SW 1271 (cell line): ENCODE measurements around the gene FAM78A.
"Not testable (repeated sequence)": the region's sequence is repeated elsewhere in the genome, so short reads cannot be mapped to it uniquely, and the experiment has no call there.

Source experiments
- DNase-seq, 2 experiments: peaks; one replicate each; lab custom pipeline; 2025; lab: John Stamatoyannopoulos, UW

Gene FAM78A

DNA sequence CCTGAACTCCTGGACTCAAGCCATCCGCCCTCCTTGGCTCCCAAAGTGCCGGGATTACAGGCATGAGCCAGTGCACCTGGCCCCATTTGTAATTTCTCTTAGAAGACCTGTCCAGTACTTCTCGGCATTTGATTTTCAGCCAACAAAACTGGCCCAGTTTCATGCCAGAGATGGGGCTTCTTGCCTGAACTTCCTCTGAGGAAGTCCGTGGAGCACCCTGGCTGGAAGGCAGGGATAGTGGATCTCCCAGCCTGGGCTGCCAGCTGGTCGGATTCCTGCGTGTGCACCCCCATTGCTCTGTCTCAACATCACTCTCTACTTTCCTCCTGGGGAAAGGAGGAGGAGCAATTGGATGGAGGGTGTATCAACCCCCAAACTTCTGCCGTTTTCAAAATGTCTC lies 39.0 kb downstream of the FAM78A start:
- DNase-seq, result no peak

DNA sequence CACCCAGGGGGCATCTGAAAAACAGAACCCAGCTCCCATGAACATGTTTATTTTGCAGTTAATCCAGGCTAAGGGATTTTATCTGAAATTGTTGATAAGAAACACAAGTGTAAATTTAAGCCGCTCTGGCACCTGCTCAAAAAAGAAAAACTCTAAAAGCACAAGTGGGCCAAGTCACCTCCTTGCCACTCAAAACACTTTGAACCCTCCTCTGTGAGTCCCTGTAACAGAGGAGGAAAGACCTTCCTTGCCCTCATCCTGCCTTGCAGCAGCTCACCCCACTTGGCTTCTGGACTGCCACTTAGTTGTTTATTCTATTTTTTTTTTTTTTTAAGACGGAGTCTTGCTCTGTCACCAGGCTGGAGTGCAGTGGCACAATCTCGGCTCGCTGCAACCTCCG lies 39.5 kb downstream of the FAM78A start:
- DNase-seq, result no peak

DNA sequence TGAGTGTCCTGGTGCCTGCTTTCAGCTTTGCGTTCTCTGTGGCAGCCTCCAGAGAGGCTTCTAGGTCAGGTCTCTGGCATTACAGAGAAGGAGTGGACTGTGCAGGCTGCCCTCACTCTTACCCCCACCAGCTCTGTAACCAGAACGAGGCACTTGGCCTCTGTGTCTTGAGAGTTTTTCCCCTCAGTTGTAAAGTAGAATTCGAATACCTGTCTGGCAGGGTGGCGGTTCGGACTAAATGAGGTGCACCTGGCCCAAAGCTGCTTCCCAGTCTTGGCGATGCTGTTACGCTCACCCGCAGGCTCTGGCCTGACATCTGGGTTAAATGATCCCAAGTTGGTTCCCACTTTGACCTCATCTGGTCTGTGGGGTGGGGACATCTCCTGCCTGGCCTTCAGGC lies 40.1 kb downstream of the FAM78A start:
- DNase-seq, result no peak

DNA sequence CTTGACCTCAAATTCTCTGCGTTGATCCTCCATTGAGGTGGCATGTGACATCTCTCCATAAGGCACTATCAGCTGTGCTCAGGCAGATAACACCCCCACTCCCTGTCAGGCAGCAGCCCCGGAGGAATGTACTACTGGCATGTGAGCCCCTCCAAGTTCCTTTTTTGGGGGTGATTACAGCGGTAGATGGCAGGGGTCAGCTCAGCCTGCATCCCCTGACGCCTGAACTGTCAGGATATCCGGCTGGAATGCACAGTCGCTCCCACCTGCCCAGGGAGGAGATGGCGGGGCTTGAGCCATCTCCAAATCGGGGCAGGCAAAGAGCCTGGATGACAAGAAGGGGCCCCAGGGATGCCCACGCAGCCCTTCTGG lies 40.8 kb downstream of the FAM78A start:
- no peak for DNase-seq

DNA sequence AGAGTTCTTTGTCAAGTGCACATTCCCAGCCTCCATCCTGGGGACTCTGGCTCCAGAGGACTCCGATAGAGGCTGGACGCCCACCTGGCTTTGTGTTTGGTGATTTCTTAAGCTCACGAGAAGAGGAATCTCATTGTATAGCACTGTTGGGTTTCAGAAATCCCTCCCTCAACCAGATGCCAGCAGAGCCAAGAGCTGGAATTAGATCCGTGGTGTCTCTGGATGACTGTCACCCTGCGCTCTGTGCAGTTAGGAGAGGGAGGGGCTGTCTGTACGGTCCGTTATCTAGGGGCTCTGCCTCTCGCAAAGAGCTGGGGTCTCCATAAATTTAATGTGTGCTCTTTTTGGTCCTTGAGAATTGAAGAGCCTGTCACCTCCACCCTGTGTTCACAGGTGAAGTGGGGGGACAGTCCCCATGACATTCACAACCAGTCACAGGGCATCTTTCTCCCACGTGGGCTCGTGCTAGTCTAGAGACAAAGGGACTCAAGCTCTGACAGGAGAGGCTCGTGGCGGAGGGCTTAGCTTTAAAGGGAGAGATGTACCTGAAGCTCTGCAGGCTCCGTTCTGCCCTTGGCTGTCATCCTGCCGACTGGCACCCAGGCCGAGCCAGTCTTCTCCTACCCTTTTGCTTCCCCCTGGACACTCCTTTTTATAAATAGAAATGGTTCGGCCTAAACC lies 41.4 kb downstream of the FAM78A start:
- no peak for DNase-seq

DNA sequence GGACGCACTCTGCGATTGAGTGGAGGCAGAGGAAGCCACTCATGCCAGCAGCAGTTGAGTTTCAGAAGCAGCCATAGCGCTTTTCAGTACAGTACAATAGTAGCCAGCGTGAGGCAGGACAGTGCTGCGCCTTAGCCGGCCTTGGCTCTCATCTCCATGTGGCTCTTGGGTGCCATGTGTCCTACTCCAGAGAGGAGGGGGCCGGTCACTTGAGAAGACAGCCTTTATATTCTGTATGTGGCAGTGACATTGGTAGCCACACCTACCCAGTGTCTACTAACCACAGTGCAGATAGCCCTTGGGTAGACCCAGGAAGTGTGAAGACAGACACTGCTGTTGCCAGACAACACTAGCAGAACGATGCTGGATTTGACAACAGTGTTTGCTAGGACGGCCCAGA lies 42.3 kb downstream of the FAM78A start:
- no peak for DNase-seq

DNA sequence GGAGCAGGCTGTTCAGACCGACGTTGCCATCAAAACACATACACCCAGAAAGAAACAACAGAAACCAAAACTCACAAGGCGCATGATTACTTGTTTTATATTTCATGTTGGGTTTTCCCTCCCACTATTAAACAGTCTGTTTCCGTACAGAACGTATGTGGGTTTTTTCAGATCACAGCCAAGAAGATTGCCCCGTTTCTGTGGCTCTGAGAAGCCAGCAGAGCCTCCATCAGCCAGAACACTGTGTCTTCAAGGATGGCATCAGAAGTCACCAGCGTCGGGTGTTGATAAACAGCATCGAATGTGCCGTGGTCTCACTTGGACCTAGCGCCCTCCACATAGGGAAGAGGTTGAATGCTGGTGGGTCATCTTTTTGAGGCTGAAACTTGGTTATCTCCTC lies 42.8 kb downstream of the FAM78A start:
- DNase-seq, result no peak

DNA sequence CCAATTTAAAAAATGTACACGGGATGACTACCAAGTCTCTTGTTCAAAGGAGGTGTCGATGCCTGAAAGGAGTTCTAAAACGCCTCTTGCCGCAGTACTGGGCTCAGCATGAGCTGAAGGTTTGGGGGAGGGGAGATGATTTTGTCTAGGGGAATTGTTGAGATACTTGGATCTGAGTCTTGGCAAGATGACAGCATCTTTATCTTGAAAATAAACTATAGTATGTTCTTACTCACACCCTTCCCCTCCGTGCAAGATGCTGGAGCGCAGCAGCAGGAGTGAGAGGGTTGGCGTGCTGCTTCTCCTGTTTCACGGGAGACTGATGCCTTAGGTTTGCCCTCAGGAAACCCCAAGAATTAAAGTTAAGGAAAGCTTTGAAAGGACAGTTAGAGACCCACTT lies 47.3 kb downstream of the FAM78A start:
- DNase-seq, result no peak

DNA sequence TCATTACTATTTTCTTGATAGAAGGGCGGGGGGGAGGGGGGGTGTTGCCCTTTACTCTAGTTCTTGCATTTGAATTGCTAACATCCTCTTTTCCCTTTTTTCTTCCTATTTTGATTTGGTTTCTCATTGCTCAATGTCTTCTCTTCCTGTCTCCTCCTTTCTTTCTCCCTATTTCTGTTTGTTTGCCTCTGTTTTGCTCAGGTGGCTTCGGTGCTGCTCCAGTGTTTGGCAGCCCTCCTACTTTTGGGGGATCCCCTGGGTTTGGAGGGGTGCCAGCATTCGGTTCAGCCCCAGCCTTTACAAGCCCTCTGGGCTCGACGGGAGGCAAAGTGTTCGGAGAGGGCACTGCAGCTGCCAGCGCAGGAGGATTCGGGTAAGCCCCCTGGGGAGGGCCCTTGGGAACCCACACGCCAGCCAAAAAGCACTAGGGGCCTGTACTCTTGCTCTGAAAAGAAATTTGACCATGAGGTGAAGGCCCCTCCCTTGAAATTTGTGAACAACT lies 48.3 kb downstream of the FAM78A start:
- no peak for DNase-seq

DNA sequence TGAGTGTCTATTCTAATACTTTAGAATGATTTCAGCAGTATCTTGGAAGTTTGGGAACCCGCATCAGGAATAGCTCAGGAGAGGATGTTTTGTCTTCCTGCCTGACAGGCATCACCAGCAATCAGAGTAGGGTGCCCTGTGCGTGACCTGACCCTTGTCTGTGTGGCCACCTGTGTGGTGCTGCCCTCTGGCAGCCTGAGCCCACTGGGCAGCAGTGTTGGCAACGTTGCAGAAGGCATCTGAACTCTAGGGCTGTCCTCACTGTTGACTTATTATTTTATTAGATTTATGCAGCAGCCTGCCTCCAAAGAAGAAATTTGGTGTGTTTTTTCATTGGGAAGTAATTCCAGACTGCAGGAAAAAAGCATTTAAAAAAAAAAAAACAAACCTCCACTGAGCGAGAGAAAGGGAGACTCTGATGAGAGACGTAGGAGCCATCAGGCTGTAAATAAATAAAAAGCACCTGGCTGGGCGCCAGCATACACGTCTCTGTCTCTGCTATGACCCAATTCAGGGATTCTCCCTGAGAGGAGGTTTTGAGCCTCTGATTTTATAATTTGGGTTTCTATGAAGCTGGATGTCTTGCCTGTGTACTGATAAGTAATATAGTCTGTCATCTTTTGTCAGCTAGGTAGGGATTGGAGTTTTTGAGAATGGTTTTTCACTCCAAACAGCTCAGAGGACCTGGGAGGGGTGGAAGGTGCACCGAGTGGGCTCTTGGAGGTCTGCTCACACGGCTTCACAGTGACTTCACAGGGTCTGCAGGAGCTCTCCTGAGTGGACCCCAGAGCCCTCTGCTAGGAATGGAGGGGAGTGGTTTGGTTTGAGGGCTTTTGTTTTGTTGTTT lies 49.0 kb downstream of the FAM78A start:
- DNase-seq, result no peak

DNA sequence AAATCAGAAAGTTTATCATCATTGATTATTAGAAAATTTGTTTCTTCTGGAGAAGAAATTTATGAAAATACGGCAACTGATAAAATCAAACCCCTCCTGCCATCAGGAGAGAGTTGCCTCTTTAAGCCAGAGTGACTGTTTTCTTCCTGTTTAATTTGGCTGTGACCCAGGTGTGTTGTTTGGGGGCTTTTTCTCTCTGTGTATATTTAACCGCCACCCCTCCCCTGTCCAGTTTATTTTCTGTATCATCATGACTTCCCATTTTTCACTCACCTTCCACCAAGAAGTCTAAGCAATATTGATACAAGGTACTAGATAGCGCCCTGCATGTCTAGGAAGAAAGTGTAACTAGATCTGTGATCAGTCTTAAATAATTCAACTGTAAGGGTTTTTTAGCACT lies 50.1 kb downstream of the FAM78A start:
- no peak for DNase-seq

DNA sequence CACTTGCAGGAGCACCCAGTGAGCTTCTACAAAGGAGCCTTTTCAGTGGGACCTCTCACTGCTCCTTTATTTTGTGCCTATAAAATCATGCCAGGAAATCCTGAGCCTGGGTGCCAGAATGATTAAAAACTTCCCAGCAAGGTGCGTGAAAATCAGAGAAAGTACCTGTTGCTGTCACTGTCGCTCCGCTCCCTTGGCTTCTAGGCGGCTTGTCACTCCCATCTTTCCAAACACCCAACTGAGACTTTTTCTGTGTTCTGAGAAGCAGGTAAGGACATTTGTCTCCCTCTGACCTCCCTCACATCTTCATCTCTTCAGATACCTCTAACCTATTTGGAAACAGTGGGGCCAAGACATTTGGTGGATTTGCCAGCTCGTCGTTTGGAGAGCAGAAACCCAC lies 53.9 kb downstream of the FAM78A start:
- no peak for DNase-seq

DNA sequence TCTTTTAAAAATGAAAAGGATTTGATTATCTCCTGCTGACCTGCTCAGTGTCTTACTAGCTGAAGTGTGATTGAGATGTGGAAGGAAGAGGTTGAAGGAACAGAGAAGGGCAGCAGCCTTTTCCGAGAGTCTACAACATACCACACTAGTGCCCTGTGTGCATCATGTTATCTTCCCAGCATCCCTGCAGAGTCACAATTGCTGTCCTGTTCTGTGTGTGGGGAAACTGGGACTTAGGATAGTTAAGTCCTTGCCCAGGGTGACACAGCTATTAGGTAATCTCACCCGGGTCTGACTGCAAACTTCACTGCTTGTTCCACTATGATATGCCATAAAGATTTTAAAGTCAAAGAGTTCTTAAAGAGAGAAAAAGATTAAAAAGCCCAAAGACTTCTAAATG lies 55.8 kb downstream of the FAM78A start:
- no peak for DNase-seq

DNA sequence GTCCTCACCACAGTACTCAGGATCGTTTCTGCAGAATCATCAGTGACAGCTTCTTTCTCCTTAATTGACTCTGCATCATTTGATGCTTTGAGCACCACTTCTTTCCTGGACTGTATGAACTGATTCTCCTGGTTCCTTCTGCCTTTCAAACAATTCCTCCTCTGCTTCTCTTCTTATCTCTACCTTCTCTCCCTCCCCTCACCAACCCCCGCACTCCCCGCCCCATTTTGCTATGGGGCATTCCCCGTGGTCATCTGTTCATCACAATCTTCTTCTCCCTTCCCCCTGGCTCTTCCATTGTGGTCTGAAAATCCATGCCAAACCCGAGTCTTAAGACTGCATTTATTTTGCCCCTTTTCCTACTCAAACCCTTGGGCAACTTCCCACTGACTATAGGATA lies 57.9 kb downstream of the FAM78A start:
- DNase-seq, result no peak

DNA sequence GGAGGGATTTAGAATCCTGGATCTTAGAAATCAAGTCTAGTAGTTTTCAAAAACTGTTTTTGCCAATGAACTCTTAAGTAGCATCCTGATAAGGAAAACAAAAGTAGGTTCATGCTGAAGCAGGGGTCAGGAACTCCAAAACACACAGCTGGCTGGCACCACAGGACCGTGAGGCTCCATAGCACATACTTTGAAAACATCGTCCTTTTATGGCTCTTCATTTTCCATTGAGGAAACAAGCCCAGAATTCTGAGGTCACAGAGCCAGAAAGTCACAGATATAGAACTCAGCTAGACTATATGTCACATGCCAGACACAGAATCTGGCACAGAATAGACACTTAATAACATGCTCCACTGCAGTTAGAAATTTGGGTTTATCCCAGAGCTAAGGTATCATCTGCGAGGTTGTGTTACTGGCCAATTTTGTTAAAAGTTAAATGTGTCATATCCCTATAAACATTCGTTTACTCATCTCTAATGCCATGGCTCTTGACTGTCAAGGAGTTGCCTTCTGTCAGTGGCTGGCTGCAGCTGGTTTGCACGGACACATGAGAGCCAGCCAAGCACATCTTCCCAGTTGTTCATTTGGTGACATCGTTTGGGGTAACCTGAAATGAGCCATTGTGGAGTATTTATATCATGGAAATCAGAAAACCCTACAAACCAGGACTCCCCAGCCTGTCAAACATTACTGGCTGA lies 58.8 kb downstream of the FAM78A start:
- DNase-seq, result no peak

DNA sequence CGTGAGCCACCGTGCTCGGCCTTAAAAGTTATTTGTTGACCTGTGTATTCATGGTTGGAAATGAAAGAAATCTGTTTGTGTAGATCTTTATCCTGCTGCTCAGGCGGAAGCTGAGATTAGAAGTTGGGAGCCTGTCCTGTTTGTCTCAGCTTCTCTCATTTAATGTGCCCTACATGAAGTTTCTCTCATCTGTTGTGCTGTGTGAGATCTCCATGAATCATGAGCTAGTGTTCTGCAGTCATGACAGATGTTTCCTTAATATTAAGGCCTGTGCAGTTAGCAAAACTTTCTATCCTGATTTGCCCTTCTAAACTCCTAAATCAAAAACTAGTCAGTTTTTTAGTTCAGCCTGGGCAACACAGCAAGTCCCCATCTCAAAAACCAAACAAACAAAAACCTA lies 59.5 kb downstream of the FAM78A start:
- DNase-seq, result no peak

DNA sequence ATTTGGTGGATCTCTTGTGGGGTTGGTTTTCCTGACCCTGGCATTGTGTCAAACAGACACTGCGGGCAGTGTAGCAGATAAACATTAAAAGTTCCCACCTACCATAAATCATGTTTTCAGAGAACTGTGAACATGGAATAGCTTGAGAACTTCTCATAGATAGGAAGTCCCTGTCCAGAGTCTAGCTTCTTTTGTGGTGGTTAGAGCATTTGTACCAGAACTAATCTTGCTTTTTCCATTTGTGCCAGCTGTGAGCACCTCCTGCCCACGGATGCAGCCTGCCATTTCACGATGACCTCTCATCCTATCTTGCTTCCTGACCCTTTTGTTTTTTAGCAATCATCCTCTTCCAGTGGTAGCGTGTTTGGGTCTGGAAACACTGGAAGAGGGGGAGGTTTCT lies 61.4 kb downstream of the FAM78A start:
- no peak for DNase-seq

DNA sequence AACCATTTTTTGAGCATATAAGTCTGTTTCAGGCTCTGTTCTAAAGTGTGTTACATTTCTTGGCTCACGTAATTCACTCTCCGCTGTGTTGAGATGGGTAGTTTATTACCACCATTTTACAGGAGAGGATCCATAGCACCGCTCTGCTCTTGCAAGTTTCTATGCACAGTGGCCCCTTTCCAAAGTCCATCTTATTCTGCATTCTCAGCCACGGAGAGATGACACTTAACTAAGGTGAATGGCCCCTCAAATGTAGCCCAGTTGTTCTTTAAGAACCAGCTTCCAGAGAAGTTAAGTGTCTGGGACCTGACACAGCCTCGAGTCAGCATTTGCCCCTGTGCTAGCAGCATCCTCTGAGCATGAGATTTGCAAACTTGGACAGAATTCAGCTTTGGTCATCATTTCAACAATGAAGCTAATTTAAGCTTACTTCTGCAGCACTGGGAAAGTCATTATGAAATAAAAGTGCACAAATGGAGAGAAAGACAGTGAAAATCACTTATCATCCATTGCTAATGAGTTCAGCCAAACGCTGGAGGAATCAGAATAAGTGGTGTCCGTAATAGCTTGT lies 61.9 kb downstream of the FAM78A start:
- no peak for DNase-seq

DNA sequence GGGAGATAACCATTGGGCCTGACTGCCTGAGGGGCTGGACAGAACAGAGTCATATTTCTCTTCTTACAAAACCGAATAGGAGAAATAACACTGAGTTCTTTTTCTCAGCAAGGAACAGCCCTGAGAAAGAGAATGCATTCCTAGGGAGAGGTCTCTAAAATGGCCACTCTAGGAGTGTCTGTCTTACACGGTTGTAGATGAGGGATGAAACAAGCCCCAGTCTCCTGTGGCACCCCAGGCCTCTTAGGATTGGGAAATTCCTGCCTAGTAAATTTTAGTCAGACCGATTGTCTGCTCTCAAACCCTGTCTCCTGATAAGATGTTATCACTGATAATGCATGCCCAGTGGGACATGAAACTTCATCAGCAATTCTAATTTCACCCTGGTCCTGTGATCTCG lies 64.4 kb downstream of the FAM78A start:
- DNase-seq, result not testable (repeated sequence)
